GM19351 (cell line): ENCODE measurements around the gene TCF7L1.
"Not testable (repeated sequence)": the region's sequence is repeated elsewhere in the genome, so short reads cannot be mapped to it uniquely, and the experiment has no call there.

Experiments used
- ATAC-seq: cut with Tn5 transposase; IDR thresholded peaks from one replicate; pipeline ENCODE4 v1.9.1; 2021; ENCODE audit warnings: mild to moderate bottlenecking, moderate library complexity; ENCODE audit not compliant: unreplicated experiment

TCF7L1 gene

DNA sequence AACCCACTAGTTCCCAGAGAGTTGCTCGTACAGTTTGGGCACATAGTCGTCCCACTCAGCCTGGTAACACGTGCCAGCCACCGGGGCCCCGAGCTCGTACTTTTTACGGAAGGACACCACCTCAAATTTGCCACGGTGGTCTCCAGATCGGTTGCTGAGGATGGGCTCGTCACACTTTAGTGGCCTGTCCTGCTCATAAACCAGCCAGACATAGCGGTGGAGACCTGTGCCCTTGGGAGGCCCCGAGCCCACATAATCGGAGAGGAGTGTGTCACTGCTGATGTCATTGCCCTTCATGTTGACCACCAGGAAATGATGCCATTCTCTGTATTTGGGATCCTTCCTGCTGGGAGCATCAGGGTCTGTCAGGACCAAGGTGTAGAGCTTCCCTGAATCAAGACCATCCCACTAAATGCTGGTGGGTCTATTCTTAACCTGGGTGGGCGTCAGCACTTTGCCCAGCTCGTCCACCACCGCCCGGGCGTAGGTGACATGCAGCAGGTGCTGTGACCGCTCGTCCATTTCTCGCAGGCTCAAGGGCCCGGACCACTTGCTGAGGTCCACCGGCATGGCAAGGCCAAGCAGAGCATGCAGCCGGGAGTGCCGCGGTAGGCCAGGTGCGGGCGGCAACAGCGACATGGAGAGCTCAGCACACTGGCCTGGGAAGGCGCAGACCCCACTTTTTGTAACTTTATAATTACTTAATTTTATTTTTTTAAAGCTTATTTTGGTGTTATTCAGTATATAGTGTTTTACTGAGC, 208.3 kb downstream of the TCF7L1 start:
- ATAC-seq = no peak

DNA sequence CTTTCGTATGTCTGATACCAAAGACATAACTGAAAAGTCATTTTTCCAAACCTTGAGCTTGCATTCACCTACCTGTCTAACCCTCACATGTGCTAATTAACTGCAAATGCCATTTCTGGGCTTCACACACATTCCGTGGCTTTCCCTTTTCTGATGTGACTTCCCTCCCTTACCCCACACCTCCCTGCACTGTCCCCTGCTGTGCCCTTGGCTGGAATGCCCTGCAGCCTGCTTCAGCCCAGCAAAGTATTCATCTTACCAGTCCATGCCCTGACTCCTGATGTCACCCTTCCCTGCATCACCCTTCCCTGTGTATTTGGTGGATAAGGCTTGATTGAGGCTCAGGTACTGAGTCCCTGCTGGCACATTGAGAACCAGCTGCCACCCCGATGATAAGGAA, 209.0 kb downstream of the TCF7L1 start:
- no peak for ATAC-seq

DNA sequence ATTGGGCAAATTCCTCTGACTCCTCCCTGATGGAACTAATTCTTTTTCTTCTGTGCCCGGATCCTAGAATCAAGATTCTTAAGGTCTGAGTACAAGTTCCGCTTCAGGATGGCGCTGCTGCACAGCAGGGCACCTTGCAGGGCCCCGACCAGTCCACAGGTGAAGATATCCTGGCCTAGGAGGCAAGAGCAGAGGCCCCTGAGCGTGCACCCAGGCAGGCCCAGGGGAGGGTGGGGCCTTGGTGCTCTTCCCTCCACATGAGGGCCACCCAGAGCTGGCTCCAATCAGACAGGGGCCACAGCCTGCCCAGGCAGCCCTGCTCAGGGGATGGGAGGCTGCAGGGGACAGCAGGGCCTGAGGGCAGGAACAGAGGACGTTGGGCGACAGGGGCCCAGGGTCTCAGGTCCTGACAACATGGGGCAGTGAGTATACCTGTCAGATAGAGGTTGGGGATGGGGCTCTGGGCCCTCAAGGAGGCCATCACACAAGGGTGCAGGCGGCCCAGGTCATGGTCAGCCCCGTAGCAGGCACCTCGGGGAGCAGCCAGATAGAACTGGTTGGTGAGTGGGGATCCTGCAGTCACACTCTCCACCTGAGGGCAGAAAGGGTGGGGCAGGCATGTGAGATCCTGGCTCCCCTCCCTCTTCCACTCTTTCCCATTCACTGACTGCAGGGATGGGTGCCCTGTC, 210.2 kb downstream of the TCF7L1 start:
- ATAC-seq = not testable (repeated sequence)

DNA sequence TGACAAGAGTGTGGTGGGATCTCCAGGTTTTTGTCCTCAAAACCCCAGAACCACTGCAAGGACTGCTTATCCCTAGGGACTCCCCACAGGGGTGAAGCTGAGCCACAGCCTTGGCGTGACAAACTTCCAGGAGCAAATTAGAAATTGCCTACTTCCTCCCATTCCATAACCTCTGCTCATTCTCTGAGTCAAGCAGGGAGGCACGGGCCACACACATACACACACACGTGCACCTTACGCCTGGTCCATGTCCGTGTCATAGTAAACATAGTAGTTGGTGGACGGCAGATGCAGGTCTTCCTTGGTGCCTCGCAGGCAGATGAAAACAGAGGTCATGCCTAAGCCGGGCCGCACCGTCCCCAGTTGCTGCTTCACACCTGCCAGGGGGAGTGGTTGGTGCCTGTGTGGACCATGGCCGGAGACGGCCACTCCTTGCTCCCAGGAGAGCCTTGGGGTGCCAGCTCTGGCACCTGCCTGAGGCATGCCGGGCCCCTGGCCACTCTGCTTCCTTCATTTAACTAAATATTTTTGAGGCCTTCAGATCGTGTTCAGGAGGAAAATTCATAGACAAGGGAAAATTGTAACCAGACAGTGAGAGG, 211.3 kb downstream of the TCF7L1 start:
- ATAC-seq = no peak

DNA sequence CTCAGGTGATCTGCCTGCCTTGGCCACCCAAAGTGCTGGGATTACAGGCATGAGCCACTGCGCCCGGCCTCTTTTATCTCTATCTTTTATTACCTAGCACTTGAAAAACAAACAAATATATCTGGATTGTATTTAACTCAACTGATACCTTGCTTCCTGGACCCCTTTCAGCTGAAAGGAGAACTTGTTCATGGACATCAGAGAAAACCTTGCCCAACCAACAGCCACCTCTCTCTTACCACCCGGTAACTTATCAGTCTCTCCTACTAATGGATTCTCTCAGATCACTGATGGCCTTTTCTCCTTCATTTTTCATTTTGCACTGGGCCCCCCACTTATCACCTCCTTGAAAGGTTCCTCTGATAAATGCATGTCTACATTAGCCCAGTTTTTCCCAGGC, 214.4 kb downstream of the TCF7L1 start:
- no peak for ATAC-seq

DNA sequence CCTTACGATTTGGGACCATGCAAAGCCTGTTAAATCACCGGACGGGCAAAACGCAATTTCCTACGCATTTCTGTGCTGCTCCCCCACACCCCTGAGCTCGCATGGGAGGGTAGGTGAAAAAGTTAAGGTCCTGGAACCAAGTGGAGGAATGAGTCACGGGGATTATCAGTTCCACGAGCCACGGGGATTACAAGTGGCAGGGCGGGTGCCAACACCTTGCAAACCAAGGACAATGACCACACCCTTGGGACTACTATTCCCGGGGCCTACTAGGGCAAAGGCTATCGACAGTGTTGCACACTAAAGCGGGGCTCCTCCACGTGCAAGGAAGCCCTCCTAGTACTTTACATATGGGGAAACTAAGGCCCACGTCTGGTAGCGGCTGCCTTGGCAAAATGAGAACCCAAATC, 220.7 kb downstream of the TCF7L1 start:
- peak; percentile 9 for ATAC-seq

DNA sequence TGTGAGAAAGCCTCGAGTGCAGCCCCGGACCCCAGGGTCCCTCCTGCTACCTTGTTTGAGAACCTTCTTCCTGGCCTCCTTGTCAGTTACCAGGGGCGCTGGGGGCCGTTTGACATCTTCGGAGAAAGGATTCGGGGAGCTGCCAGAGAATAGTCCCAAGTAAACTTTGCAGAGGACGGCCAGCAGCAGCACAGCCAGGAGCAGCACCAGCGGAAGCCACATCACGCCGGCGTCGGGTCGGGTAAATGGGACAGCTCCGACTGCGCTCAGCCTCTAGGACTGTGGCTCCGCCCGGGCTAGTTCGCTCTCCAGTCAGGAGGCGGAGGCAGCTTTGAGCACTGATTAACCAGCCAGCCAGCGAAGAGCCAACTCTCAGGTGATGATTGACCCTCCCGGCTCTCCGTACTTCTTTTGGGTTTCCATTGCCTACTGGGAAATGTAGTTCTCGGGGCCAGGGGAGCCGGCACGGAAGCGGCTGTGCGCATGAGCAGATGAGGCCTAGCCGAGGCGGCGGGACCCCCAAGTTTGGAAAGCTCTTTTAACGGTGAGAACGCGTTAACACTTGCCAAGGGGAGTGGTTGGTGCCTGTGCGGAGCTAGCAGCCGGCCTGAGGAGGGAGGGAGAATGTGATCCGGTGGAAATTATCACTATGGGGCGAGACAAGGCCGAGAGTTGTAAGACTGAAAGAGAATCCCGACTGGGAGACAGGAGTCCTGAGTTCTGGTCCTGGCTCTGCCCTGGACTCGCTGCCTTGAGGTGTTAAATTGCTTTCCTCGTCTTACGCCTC, 221.3 kb downstream of the TCF7L1 start, which contains the start of the genes ELMOD3 and RETSAT:
TSS of gene ELMOD3 (plus strand) at position 484 of the 787 bp plus-strand sequence. CDS start 2,430 bp downstream, outside the sequence.
TSS of gene RETSAT (minus strand) at position 243 of the 787 bp plus-strand sequence. CDS start at position 222, 21 bp downstream.
- ATAC-seq = peak; percentile 99

DNA sequence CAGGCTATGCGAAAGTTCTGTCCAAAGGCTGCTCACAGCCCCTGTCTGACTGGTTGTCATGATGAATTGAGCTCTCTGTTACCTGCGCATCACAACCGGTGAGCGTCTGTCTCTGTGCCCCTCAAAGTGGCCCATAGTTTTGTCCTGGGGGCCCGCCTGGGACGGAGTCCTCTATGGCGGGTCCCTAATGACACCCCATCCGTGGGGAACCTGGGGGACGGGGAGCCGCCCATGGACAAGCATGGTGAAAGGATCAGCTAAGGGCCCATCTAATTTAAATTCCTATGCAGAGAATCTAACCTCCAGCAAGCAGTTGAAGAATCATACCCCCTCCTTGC, 221.8 kb downstream of the TCF7L1 start:
- peak; percentile 19 for ATAC-seq

DNA sequence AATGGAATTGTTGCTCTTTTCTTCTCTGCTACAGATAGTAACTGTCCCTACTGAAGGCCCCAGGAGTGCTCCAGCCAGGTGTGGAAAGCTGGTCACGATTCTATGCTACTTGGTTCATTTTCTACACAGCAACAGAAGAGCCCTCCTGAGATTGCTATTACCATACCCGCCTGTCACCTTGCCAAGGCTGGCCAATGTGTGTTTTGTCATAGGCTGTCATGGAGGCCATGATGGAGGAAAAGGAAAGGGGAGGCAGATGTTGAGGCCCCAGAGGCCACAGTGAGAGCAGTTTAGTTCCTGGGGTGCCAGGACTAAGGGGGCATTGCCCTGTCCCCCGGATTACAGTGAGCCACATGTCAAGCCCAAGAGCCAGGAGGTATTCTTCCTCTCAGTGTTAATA, 222.3 kb downstream of the TCF7L1 start:
- no peak for ATAC-seq

DNA sequence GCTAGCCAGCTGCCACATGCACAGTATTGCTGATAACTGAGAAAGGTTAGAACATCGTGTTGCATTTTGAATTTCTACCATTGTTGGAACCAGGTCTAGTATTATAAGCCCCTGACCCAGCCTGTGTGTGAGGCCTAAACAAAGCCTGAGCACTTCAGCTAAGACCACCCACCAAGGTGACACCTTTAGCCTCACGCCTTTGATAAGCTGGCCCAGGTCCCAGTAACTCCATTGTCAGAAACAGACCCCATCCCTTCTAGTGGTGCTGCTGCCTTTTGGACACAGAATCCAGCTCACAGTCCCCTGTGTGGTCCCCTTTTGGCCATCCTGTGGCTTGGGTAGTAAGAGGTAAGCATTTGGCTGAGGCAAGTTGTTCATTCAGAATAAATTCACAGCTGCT, 223.0 kb downstream of the TCF7L1 start:
- no peak for ATAC-seq

DNA sequence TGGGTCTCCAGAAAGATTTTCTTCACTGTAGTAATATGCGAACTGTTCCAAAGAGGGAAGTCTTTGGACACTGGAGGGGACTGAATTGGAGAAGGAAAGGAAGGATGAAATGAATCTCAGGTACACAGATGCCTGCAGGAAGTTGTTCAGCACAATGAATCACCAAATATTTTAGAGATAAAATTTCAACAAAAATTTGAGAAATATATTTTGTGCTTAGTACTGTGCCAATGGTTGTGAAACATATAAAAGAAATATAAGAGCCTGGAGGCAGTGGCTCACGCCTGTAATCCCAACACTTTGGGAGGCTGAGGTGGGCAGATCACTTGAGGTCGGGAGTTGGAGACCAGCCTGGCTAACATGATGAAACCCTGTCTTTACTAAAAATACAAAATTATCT, 224.5 kb downstream of the TCF7L1 start:
- no peak for ATAC-seq
